CD14-positive monocyte (primary cell): ENCODE results near the gene NOD2. TPM values are rescaled to one million over a fixed set of nuclear protein-coding genes. Genes with fewer than 3 reads are reported as not detected.

Experiments
- DNase-seq, 3 donors: peaks; one replicate each; pipeline ENCODE4 v3.0.0-alpha.2; 2011 to 2022
- H2AFZ ChIP-seq: 2 replicates; pipeline ENCODE4 v1.6.0; 2012; ENCODE audit warnings: mild to moderate bottlenecking, low read depth, low read length, inconsistent platforms; ENCODE audit not compliant: insufficient read depth, poor library complexity, severe bottlenecking
- H3K27ac ChIP-seq, 2 donors: 1 replicate in 1 of 2; 2 replicates in 1 of 2; pipeline ENCODE4 v1.5.1; 2012 to 2013; ENCODE audit warnings: low read length in 2 of 2, control low read depth in 1 of 2, inconsistent platforms in 1 of 2, low read depth in 1 of 2, mild to moderate bottlenecking in 1 of 2
- H3K27me3 ChIP-seq, 2 donors: one replicate each; pipeline versions ENCODE4 v1.6.0 to v1.6.1; 2011 to 2013; ENCODE audit warnings: low read length in 2 of 2; ENCODE audit not compliant: control insufficient read depth in 2 of 2, insufficient read depth in 2 of 2
- H3K36me3 ChIP-seq, 2 donors: replicated peaks in 1 of 2; 1 replicate in 1 of 2; 2 replicates in 1 of 2; pipeline versions ENCODE4 v1.5.1 to v1.6.1; 2012 to 2013; ENCODE audit warnings: low read length in 2 of 2, control low read depth in 1 of 2, inconsistent platforms in 1 of 2, mild to moderate bottlenecking in 1 of 2; ENCODE audit not compliant: insufficient read depth in 2 of 2, control insufficient read depth in 1 of 2
- H3K4me1 ChIP-seq, 2 donors: 1 replicate in 1 of 2; 2 replicates in 1 of 2; pipeline versions ENCODE4 v1.5.1 to v1.6.1; 2012 to 2013; ENCODE audit warnings: low read length in 2 of 2, control low read depth in 1 of 2, inconsistent platforms in 1 of 2, mild to moderate bottlenecking in 1 of 2, moderate library complexity in 1 of 2; ENCODE audit not compliant: insufficient read depth in 2 of 2, control insufficient read depth in 1 of 2
- H3K4me2 ChIP-seq: replicated peaks from 2 replicates; pipeline ENCODE3; 2012; ENCODE audit warnings: low read length, moderate library complexity, mild to moderate bottlenecking; ENCODE audit not compliant: poor library complexity, severe bottlenecking; ENCODE audit errors: extremely low read depth
- H3K4me3 ChIP-seq, 3 experiments: fragments of 200-600 bp in 1 of 3; sonication (generic) in 1 of 3; replicated peaks in 1 of 3; 1 replicate in 2 of 3; 2 replicates in 1 of 3; pipeline ENCODE4 v1.5.1; 2011 to 2013; ENCODE audit warnings: low read length in 3 of 3, mild to moderate bottlenecking in 3 of 3, control low read depth in 2 of 3, low read depth in 2 of 3, inconsistent platforms in 1 of 3, moderate library complexity in 1 of 3
- H3K79me2 ChIP-seq: 2 replicates; pipeline ENCODE4 v1.6.0; 2012; ENCODE audit warnings: mild to moderate bottlenecking, control low read depth, inconsistent platforms, low read length, moderate library complexity; ENCODE audit not compliant: insufficient read depth
- H3K9ac ChIP-seq: 2 replicates; pipeline ENCODE4 v1.6.0; 2017; ENCODE audit warnings: low read length, mild to moderate bottlenecking; ENCODE audit not compliant: insufficient read depth, poor library complexity, severe bottlenecking
- H3K9me3 ChIP-seq, 2 donors: replicated peaks in 1 of 2; 1 replicate in 1 of 2; 2 replicates in 1 of 2; pipeline versions ENCODE4 v1.5.1 to v1.6.1; 2012 to 2013; ENCODE audit warnings: low read length in 2 of 2, control low read depth in 1 of 2; ENCODE audit not compliant: control insufficient read depth in 1 of 2, insufficient read depth in 1 of 2
- H4K20me1 ChIP-seq: 2 replicates; pipeline ENCODE4 v1.6.0; 2012; ENCODE audit warnings: mild to moderate bottlenecking, low read length, control low read depth, moderate library complexity; ENCODE audit not compliant: insufficient read depth
- H3K27ac Mint-ChIP-seq, 7 donors: one replicate each; pipeline ENCODE4 v1.8.0; 2020; ENCODE audit warnings: mild to moderate bottlenecking in 7 of 7, mixed read lengths in 7 of 7, moderate library complexity in 6 of 7, inconsistent platforms in 2 of 7
- H3K27me3 Mint-ChIP-seq, 3 donors: one replicate each; pipeline ENCODE4 v1.8.0; 2021 to 2022; ENCODE audit warnings: low read depth in 3 of 3, mild to moderate bottlenecking in 3 of 3, mixed read lengths in 3 of 3, moderate library complexity in 3 of 3, inconsistent platforms in 1 of 3
- H3K36me3 Mint-ChIP-seq, 2 donors: one replicate each; pipeline ENCODE4 v1.8.0; 2020; ENCODE audit warnings: mixed read lengths in 2 of 2, inconsistent platforms in 1 of 2, mild to moderate bottlenecking in 1 of 2
- H3K4me1 Mint-ChIP-seq: one replicate; pipeline ENCODE4 v1.8.0; 2020; ENCODE audit warnings: mild to moderate bottlenecking, mixed read lengths
- H3K4me3 Mint-ChIP-seq, 2 donors: one replicate each; pipeline ENCODE4 v1.8.0; 2020; ENCODE audit warnings: mild to moderate bottlenecking in 2 of 2, mixed read lengths in 2 of 2, moderate library complexity in 1 of 2
- H3K9me3 Mint-ChIP-seq, 7 donors: one replicate each; pipeline ENCODE4 v1.8.0; 2020 to 2022; ENCODE audit warnings: mixed read lengths in 7 of 7, mild to moderate bottlenecking in 6 of 7, moderate library complexity in 6 of 7, inconsistent platforms in 2 of 7
- WGBS: methylation state at CpG from one replicate; pipeline ENCODE4 v1.1.5; 2013; ENCODE audit warnings: missing lambda C conversion rate; ENCODE audit not compliant: insufficient coverage; 5-methylcytosine and 5-hydroxymethylcytosine counted together
- intact Hi-C, 2 donors: fragments of 100-400 bp; cut with micrococcal nuclease; formaldehyde crosslinking; loops; one replicate each; pipeline versions ENCODE4 v1.15.0 to v1.15.1; 2023
- polyA plus RNA-seq, 3 donors: library from polyadenylated mRNA; depleted of rRNA in 1 of 3; unstranded in 2 of 3; stranded (reverse) in 1 of 3; fragments of 300-500 nt in 2 of 3; fragments of >200 nt in 1 of 3; fragmentation: Illumina TruSeq in 2 of 3; gene quantifications; 1 replicate in 2 of 3; 2 replicates in 1 of 3; pipeline ENCODE4 v1.2.3, GENCODE V29; 2012 to 2021
- TF ChIP-seq, protein P1 (sequence below): fragments of 200-600 bp; IDR thresholded peaks from one replicate; pipeline ENCODE4 v1.8.0; 2022; ENCODE audit warnings: antibody characterized with exemption, mild to moderate bottlenecking

The NOD2 gene
- polyA plus RNA-seq, 3 donors, result 18.5 to 83.3 (median 29.7) TPM

DNA sequence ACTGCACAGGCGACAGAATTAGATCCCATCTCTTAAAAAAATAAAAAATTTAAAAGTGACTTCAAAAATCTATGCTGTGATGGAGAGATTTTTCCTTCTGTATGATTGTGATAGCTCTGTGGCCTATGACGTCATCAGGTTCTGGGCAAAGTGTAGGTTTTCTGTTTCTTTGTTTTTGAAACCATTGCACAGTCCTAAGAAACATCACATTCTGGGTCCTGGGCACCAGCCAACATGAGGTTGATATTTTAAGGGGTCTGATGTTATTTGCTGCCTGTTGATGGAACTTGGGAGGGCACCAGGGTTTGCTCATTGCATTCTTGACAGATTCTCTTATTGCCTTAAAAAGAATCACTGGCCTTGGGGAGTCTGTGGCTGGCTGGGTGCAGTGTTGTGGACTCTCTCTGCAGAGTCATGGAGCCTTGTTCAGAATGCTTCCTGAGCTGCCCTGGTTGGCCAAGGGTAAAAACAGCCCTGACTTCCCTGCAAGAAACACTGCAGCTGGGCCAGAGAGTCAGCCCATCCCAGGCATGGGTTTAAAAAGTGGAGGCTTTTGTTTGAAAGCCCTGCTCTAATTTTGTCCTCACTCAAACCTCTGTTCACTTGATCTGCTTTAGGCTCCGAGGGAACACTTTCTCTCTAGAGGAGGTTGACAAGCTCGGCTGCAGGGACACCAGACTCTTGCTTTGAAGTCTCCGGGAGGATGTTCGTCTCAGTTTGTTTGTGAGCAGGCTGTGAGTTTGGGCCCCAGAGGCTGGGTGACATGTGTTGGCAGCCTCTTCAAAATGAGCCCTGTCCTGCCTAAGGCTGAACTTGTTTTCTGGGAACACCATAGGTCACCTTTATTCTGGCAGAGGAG lies 38.0 kb downstream of the NOD2 start:
- H3K9me3 ChIP-seq, result no peaks in the 10 kb centered on the region
- H3K9ac ChIP-seq, result no peak overlapping the region
- peaks cover 77 to 91% of the 10 kb centered on the region in 2 donors for H3K36me3 ChIP-seq
- H3K4me2 ChIP-seq, result no peak overlapping the region
- intact Hi-C loops, result loop anchor here in 1 of 2 donors (10.0 kb wide), 1 partner anchor 187 kb away; the partner anchor contains the start of gene NKD1
- peaks cover 99% of the 10 kb centered on the region for H4K20me1 ChIP-seq
- Mint-ChIP-seq H3K27me3 (no peaks in the 10 kb centered on the region), H3K36me3 (peaks cover 91 to 94% of the 10 kb centered on the region in 2 donors), H3K9me3 (peaks cover 0 to 4% (median 0%) of the 10 kb centered on the region in 7 donors), H3K4me3 (no peak overlapping the region), H3K27ac (peak overlapping the region in 5 of 7 donors; percentile 23 to 61 (median 34)), H3K4me1 (peaks cover 22% of the 10 kb centered on the region)
- no peak overlapping the region for H2AFZ ChIP-seq
- DNase-seq, result no peak
- H3K27ac ChIP-seq, result peak overlapping the region in 1 of 2 donors; percentile 3
- 89% methylated on average over 3 of the region's 6 CpGs for WGBS
- H3K4me3 ChIP-seq, result no peak overlapping the region
- no peaks in the 10 kb centered on the region for H3K27me3 ChIP-seq
- H3K4me1 ChIP-seq, result peaks cover 0 to 14% of the 10 kb centered on the region in 2 donors
- peaks cover 3% of the 10 kb centered on the region for H3K79me2 ChIP-seq
- TF ChIP-seq, protein P1, sequence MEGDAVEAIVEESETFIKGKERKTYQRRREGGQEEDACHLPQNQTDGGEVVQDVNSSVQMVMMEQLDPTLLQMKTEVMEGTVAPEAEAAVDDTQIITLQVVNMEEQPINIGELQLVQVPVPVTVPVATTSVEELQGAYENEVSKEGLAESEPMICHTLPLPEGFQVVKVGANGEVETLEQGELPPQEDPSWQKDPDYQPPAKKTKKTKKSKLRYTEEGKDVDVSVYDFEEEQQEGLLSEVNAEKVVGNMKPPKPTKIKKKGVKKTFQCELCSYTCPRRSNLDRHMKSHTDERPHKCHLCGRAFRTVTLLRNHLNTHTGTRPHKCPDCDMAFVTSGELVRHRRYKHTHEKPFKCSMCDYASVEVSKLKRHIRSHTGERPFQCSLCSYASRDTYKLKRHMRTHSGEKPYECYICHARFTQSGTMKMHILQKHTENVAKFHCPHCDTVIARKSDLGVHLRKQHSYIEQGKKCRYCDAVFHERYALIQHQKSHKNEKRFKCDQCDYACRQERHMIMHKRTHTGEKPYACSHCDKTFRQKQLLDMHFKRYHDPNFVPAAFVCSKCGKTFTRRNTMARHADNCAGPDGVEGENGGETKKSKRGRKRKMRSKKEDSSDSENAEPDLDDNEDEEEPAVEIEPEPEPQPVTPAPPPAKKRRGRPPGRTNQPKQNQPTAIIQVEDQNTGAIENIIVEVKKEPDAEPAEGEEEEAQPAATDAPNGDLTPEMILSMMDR, result no peak

DNA sequence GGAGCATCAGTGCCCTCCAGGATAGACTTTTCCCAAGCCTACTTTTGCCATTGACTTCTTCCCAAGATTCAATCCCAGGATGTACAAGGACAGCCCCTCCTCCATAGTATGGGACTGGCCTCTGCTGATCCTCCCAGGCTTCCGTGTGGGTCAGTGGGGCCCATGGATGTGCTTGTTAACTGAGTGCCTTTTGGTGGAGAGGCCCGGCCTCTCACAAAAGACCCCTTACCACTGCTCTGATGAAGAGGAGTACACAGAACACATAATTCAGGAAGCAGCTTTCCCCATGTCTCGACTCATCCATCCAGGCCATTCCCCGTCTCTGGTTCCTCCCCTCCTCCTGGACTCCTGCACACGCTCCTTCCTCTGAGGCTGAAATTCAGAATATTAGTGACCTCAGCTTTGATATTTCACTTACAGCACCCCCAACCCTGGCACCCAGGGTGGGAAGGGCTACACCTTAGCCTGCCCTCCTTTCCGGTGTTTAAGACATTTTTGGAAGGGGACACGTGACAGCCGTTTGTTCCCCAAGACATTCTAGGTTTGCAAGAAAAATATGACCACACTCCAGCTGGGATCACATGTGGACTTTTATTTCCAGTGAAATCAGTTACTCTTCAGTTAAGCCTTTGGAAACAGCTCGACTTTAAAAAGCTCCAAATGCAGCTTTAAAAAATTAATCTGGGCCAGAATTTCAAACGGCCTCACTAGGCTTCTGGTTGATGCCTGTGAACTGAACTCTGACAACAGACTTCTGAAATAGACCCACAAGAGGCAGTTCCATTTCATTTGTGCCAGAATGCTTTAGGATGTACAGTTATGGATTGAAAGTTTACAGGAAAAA lies 38.8 kb downstream of the NOD2 start:
- Histone ChIP-seq H3K4me1 (peaks cover 0 to 14% of the 10 kb centered on the region in 2 donors), H3K27ac (peak overlapping the region in 1 of 2 donors; percentile 3), H3K4me3 (no peak overlapping the region), H4K20me1 (peaks cover 98% of the 10 kb centered on the region), H3K36me3 (peaks cover 71 to 91% of the 10 kb centered on the region in 2 donors), H3K79me2 (peaks cover 3% of the 10 kb centered on the region), H3K9me3 (no peaks in the 10 kb centered on the region), H2AFZ (no peak overlapping the region), H3K9ac (no peak overlapping the region), H3K27me3 (no peaks in the 10 kb centered on the region), H3K4me2 (no peak overlapping the region)
- Mint-ChIP-seq H3K27me3 (peaks cover 0 to 2% (median 0%) of the 10 kb centered on the region in 3 donors), H3K36me3 (peaks cover 91 to 94% of the 10 kb centered on the region in 2 donors), H3K4me3 (no peak overlapping the region), H3K4me1 (peaks cover 26% of the 10 kb centered on the region), H3K9me3 (peaks cover 0 to 4% (median 0%) of the 10 kb centered on the region in 7 donors), H3K27ac (peak overlapping the region in 6 of 7 donors; percentile 7 to 78 (median 46))
- DNase-seq, result no peak
- WGBS, result 90% methylated on average over 9 of the region's 10 CpGs
- TF ChIP-seq, protein P1, result no peak
- intact Hi-C loops, result loop anchor here in 1 of 2 donors (10.0 kb wide), 1 partner anchor 187 kb away; the partner anchor contains the start of gene NKD1
